Spleen (tissue), 7 donors: Measurements from ENCODE around the gene PRKACA.

Source experiments
- POLR2A ChIP-seq, 3 donors: fragments of 450-650 bp; IDR thresholded peaks; one replicate each; pipeline ENCODE4 v1.5.1; 2017; ENCODE audit warnings: antibody characterized with exemption in 3 of 3, mild to moderate bottlenecking in 1 of 3
- POLR2AphosphoS5 ChIP-seq, 3 donors: sonication (generic); formaldehyde crosslinking; IDR thresholded peaks; one replicate each; pipeline ENCODE4 v1.5.1; 2017; ENCODE audit warnings: antibody characterized with exemption in 3 of 3
- TF ChIP-seq, protein P1 (sequence below), 11 experiments: fragments of 200-600 bp in 7 of 11; fragments of 450-650 bp in 4 of 11; sonication (generic) in 4 of 11; IDR thresholded peaks in 8 of 11; conservative IDR thresholded peaks in 3 of 11; 1 replicate in 7 of 11; 2 replicates in 4 of 11; pipeline versions ENCODE4 v1.4.0 to v1.8.0; 2016 to 2021; ENCODE audit warnings: antibody characterized with exemption in 11 of 11, inconsistent platforms in 4 of 11, mild to moderate bottlenecking in 1 of 11
- donor health status: DM: no; HTN: no; CAD: no; lungs with moderate emphysema.
- donor health status: DM: no; HTN: no; CAD: no.
- donor health status: DM: no; HTN: no; CAD: no.

DNA sequence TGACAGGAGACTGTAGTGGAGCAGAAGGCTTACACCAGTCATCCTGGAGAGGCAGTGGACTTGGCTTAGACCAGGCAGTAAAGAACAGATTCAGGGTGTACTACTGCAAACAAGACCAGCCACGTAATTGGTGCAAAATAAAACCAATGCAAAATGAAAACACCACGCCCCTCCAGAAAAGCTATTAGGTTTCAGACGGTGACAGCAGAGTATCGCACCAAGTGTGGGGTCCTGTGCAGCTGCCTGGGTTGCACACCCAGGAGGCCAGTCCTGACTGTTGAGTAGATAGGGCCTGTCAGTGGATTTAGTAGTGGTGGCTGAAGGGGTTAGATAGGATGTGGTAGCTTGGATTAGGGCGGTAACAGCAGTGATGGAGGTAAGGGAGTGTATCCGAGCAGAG lies 5.4 kb upstream of the PRKACA start:
- TF ChIP-seq, protein P1, sequence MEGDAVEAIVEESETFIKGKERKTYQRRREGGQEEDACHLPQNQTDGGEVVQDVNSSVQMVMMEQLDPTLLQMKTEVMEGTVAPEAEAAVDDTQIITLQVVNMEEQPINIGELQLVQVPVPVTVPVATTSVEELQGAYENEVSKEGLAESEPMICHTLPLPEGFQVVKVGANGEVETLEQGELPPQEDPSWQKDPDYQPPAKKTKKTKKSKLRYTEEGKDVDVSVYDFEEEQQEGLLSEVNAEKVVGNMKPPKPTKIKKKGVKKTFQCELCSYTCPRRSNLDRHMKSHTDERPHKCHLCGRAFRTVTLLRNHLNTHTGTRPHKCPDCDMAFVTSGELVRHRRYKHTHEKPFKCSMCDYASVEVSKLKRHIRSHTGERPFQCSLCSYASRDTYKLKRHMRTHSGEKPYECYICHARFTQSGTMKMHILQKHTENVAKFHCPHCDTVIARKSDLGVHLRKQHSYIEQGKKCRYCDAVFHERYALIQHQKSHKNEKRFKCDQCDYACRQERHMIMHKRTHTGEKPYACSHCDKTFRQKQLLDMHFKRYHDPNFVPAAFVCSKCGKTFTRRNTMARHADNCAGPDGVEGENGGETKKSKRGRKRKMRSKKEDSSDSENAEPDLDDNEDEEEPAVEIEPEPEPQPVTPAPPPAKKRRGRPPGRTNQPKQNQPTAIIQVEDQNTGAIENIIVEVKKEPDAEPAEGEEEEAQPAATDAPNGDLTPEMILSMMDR (IDR thresholded peaks at IDR 0.05 in 8 of 11, conservative IDR thresholded peaks at IDR 0.05 in 3 of 11) = no peak
- TF ChIP-seq POLR2AphosphoS5 (IDR thresholded peaks at IDR 0.05) = no peak
- TF ChIP-seq POLR2A (IDR thresholded peaks at IDR 0.05) = no peak
